HUES6 (cell line): ENCODE measurements around the gene GMPPA.

Experiments used
- H3K27ac ChIP-seq: 2 replicates; pipeline ENCODE4 v1.7.0; 2013; ENCODE audit warnings: low read depth, mild to moderate bottlenecking, low read length, inconsistent platforms
- H3K27me3 ChIP-seq: 2 replicates; pipeline ENCODE4 v1.6.1; 2013; ENCODE audit warnings: low read length; ENCODE audit not compliant: control insufficient read depth, insufficient read depth
- H3K36me3 ChIP-seq: 2 replicates; pipeline ENCODE4 v1.6.1; 2013; ENCODE audit warnings: low read length; ENCODE audit not compliant: control insufficient read depth, insufficient read depth
- H3K4me1 ChIP-seq: 2 replicates; pipeline ENCODE4 v1.6.1; 2013; ENCODE audit warnings: low read length; ENCODE audit not compliant: control insufficient read depth, insufficient read depth
- H3K4me3 ChIP-seq: 2 replicates; pipeline ENCODE4 v1.5.1; 2013; ENCODE audit warnings: low read depth, low read length
- H3K9ac ChIP-seq: one replicate; pipeline ENCODE4 v1.6.1; 2013; ENCODE audit warnings: mild to moderate bottlenecking, low read length
- H3K9me3 ChIP-seq: 2 replicates; pipeline ENCODE4 v1.6.1; 2013; ENCODE audit warnings: low read depth, low read length; ENCODE audit not compliant: control insufficient read depth, insufficient read depth

Gene GMPPA

DNA sequence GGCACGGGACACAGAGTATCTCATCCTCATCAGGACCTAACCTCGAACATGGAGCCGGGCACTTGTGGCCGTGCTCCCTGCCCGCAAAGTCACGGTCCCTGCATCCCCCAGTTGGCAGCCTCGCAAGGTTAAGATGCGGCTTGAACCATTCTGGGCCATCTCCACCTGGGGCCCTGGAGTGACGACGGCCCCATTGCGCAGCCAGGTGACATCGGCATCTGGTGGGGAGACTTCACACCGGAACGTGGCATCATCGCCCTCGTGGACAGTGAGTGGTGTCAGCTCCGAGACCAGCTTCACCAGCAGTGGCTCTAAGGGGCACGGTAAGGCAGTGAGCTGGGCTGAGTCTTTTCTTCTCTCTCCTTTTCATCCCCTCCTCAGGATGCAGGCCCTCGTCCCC lies 57.7 kb downstream of the GMPPA start:
- Histone ChIP-seq H3K36me3 (peaks cover 21% of the 10 kb centered on the region), H3K27ac (no peak overlapping the region), H3K9ac (no peak overlapping the region), H3K27me3 (peaks cover 17% of the 10 kb centered on the region), H3K9me3 (no peaks in the 10 kb centered on the region), H3K4me1 (peaks cover 22% of the 10 kb centered on the region), H3K4me3 (no peak overlapping the region)
